C1 segment of cervical spinal cord (tissue), 14 donors: ENCODE measurements around the gene PPARA.

Experiments
- DNase-seq, 14 donors: peaks; one replicate each; lab custom pipeline; 2025; lab: John Stamatoyannopoulos, UW

PPARA gene

DNA sequence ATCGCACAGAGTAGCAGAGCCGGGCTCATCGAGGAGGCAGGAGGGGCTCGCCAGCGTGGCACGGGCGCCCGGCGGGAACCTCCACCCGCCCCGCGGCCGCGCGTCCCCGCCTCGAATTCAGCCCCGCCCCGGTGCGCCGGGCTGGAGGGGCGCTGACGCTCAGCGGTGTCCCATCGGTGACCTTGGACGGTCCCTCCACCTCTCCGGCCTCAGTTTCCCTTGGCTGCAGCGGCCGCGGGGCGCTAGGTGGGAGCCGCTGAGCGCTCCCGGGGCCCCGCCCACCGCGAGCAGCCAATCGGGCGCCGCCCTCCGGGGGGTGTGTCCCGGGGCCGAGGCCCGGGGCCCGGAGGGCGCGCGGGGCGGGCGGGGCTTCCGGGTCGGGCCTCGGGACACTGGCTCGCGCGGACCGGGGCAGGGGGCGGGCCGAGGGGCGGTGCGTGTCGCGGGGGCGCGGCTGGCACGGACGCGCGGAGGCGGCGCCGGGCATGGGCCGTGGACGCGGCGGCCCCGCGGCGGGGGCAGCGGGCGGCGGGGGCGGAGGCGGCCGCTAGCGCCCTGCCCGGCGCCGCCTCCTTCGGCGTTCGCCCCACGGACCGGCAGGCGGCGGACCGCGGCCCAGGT is at the start of gene PPARA:
Gene PPARA, plus strand, starts transcription at position 493 of the 621 bp plus-strand sequence. CDS start 47,858 bp downstream, outside the sequence.
- DNase-seq: peak in 13 of 14 donors; percentile 36 to 94 (median 77)

DNA sequence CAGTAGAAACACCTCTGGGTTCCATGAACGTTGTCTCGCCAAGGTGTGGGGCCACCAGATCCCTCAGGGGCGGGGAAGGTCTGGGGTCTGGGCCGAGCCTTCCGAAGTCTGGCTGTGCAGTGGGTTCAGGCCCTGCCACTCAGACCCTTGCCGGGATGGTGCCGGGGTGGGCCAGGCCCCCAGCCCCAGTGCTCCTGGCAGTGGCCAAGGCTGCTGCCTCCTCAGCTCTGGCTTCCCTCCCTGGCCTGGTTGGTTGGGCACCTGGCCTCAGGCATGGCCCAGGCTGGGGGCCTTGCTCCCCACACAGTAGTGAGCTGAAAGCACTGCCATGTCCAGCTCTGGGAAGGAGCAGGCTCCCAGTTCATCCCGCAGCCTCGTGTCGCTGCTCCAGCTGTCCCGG is 48.2 kb upstream of the PPARA start:
- no peak for DNase-seq

DNA sequence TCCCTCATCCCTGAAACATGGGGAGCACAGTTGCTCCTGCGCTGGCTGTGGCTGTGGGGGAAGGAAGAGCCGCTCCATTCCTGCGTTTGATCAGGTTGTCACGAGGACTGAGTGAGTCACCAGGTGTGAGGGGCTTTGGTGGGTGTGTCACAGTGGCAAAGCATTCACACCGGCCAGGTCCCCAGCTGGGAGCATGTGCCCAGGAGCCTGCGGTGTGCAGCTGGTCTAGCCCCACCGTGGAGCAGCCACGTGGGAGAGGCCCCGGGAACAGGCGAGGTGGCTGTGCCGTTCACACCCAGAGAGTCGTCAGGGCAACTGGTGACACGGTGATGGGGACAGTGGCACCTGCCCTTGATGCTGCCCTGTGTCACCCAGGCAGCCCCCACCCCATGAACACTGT is 47.6 kb upstream of the PPARA start:
- no peak for DNase-seq

- DNase-seq: no peak
Observed at GRCh38 chr22:46103181-46103580, 47.1 kb upstream of the PPARA start.

- DNase-seq: no peak
Observed at GRCh38 chr22:46103664-46104063, 46.7 kb upstream of the PPARA start.

GRCh38 chr22:46104170-46104880 is 46.0 kb upstream of the PPARA start:
- peak in 4 of 14 donors; percentile 60 to 83 (median 69) for DNase-seq

DNA sequence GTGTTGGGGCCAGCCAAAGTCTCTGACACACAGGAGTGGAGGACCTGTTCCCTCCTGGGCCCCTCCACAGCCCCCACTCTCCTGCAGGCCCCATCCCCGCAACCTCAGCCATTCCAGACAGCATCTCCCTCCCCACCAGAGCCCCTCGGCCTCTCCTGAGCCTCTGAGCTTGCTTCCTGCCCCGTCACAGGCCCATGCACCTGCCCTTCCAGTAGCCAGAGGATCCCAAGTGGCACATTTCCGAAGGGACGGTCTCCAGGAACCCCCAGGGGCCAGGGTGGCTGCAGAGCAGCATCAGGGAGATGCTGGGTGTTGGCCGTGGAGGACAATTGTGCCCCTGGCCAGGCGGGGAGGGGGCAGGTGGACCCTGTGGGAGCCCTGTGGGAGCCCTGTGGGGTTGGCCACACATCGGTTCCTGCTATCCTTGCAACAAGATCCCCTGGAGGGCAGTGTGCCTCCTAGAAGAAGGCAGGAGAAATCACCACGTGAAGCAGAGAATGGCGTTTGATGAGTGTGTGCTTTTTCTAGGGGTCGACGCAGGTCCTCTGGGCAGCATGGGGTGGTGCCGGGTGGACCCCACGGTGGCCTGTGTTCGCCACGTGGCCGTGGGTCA is 45.3 kb upstream of the PPARA start:
- no peak for DNase-seq

GRCh38 chr22:46105494-46106278 is 44.6 kb upstream of the PPARA start:
- no peak for DNase-seq

DNA sequence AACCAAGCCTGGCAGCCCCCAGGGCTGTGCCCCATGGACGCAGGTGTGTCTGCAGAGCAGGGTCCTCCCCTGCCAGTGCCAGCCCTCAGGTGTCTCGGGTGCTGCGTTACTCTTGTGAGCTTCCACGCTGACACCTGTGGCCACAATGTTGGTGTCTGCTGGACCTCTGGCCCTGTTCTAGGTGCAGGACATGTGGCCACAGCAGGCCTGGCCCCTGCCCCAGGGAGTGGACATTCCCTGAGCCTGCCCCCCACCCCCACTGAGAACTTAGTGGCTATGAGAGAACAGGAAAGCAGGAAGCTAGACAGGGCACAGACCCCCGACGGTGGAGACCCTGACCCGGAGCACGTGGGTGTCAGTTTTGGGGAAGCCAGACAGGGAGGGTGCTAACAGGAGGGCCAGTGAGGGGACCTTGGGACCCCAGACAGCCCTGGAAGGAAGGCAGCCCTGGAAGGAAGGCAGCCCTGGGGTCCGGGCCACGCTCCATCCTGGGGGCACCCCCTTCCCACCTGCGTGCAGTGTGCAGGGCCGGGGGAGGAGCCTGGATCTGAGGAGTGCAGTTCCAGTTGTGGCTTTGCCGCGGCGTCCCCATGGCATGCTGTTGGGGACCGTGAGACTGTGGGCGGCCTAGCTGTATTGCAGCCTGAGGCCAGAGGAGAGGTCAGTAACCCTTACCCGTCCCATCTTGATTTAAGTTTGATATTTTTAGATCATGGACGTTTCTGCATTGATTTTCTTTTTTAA is 43.9 kb upstream of the PPARA start:
- no peak for DNase-seq

DNA sequence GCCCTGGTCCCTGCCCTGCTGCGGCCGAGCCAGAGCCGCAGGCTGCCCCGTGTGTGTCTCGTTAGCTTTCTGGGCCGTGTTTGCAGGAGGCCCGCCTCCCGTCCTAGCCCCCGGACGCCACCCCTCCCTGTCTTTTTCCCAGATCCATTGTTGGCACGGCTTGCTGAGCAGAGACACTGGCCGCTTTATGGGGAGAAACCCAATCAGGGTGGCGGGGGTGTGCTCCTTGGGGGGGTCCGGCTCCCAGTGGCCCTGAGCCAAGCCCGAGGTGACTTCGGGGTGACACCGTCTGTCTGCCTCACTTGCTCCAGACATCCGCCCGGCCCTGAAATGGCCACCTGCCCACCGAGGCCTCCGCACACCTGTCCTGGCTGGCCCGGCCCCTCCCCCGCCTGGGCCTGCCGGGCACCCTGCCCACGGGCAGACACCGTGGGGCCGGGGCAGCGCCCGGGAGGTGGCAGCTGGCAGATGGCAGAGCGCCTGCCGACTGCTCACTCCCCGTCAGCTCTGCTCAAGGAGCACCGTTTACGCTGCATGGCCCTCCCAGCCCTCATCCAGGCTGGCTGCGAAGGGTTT is 43.1 kb upstream of the PPARA start:
- DNase-seq: peak in 9 of 14 donors; percentile 55 to 85 (median 76)

- DNase-seq: no peak
Observed at GRCh38 chr22:46107753-46108563, 42.4 kb upstream of the PPARA start.

GRCh38 chr22:46108564-46109473 is 41.5 kb upstream of the PPARA start:
- DNase-seq: no peak

DNA sequence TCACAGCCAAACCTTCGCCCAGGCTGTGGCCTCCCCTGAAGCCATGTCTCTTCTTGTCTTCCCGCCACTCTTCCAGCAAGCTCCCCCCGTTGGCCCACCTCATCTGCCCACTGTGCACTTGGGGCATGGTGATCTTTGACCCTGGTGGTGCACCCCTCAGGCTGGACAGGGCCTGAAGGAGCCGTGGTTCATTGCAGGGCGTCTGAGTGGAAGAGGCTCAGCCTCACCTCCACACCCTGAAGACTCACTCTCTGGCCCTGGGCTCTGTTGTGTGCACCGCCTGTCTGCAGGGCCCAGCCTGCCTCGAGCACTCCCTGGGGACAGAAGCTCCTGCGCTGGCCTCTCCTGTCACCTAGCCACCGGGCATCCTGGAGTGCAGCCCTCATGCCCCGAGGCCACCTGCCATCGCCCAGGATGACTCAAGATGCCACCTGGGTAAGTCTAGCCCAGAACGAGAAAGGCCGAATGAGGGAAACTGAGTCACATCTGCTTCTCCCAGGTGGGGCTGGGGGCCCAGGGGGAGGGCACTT is 40.8 kb upstream of the PPARA start:
- DNase-seq: no peak

GRCh38 chr22:46110215-46110614 is 40.1 kb upstream of the PPARA start:
- no peak for DNase-seq

- DNase-seq: no peak
Observed at GRCh38 chr22:46111645-46112306, 38.5 kb upstream of the PPARA start.

- no peak for DNase-seq
Observed at GRCh38 chr22:46112405-46112804, 37.9 kb upstream of the PPARA start.

DNA sequence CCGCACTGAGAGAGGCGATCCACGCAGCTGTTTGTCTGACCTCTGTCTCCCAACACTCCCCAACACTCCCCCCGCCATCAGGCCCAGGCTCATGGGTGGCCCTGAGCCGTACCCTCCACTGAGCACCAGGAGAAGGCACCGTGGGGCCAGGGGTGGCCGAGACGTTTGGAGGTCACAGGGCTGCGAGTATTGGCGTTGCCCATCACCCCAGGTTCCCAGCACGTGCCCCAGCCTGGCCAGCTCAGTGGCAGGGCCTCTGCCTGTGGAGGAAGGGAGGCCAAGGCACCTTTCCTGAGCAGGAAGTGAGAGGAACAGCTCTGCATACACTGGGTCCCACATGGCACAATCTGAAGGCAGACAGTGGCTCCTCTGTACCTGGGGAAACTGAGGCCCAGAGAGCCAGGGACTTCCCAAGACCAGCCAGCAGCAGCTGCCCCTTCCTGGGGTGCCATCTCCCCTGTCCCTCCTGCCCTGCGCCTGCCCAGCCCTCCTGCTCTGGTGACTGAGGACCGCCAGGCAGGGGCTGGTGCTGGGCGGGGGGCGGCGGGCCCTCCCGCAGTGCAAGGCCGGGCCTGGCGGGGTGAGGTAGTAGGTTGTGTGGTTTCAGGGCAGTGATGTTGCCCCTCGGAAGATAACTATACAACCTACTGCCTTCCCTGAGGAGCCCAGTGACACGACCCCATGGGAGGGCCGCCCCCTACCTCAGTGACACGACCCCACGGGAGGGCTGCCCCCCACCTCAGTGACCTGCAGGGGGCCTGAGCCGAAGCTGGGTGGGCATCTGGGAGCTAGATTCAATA is 37.0 kb upstream of the PPARA start:
- DNase-seq: no peak
